ENCODE measurements around the gene ITPA. TPM values are rescaled to one million over a fixed set of nuclear protein-coding genes. Genes with fewer than 3 reads are reported as not detected.
A peak's percentile ranks its signal among the peaks of the same experiment; 100 is the strongest.

The ITPA gene
- polyA plus RNA-seq, 1 experiment: 35.0 TPM

- ChIA-PET CTCF (interaction anchor here (0.6 kb wide), 1 partner anchor 279 kb away, joined by 4 read pairs; no protein-coding TSS in a partner anchor), POLR2A (interaction anchor here (0.6 kb wide), 1 partner anchor 225 kb away, joined by 5 read pairs; no protein-coding TSS in a partner anchor)
- no peak for DNase-seq (ENCODE audit: low read depth)
- no peaks in the 10 kb centered on the region; the same call in 1 of the 2 replicates for H3K36me3 ChIP-seq (ENCODE audit: control insufficient read depth, insufficient read depth, low read length)
- no peaks in the 10 kb centered on the region; the same call in 1 of the 2 replicates for H3K27me3 ChIP-seq (ENCODE audit: control insufficient read depth, insufficient read depth, low read length)
- TF ChIP-seq CTCF (IDR thresholded peaks at IDR 0.05; ENCODE audit: insufficient read depth, low read depth, low read length): no peak
- H3K4me3 ChIP-seq (ENCODE audit: low read depth, low read length): no peak overlapping the region
These were observed 35.9 kb downstream of the ITPA start for GRCh38 chr20:3245156-3245555.

- H3K4me3 ChIP-seq (ENCODE audit: low read depth, low read length): no peak overlapping the region
- no peaks in the 10 kb centered on the region; the same call in 1 of the 2 replicates for H3K27me3 ChIP-seq (ENCODE audit: control insufficient read depth, insufficient read depth, low read length)
- no peaks in the 10 kb centered on the region; the same call in 1 of the 2 replicates for H3K36me3 ChIP-seq (ENCODE audit: control insufficient read depth, insufficient read depth, low read length)
- POLR2A ChIA-PET: no interaction called here
- no peak for TF ChIP-seq CTCF (IDR thresholded peaks at IDR 0.05; ENCODE audit: insufficient read depth, low read depth, low read length)
- CTCF ChIA-PET: interaction anchor here (0.6 kb wide), 1 partner anchor 279 kb away, joined by 4 read pairs; no protein-coding TSS in a partner anchor
- DNase-seq (ENCODE audit: low read depth): no peak
These were observed 36.4 kb downstream of the ITPA start for GRCh38 chr20:3245711-3246110.

DNA sequence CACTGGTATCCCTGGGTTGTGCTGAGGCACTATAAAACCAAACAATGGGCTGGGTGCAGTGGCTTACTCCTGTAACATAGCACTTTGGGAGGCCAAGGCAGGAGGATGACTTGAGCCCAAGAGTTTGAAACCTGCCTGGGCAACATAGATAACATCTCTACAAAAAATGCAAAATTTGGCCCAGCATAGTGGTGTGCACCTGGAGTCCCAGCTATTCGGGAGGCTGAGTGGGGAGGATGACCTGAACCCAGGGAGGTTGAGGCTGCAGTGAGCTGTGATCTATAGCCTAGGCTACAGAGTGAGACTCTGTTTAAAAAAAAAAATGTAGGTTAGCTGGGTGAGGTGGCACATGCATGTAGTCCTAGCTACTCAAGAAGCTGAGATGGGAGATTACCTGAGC lies 37.4 kb downstream of the ITPA start:
- no peak for DNase-seq (ENCODE audit: low read depth)
- ChIA-PET POLR2A (interaction anchor here (0.6 kb wide), 1 partner anchor 8 kb away, joined by 6 read pairs; the partner anchor contains the start of gene SLC4A11), CTCF (no interaction called here)
- Histone ChIP-seq H3K27me3 (ENCODE audit: control insufficient read depth, insufficient read depth, low read length) (no peaks in the 10 kb centered on the region; the same call in 1 of the 2 replicates), H3K4me3 (ENCODE audit: low read depth, low read length) (no peak overlapping the region), H3K36me3 (ENCODE audit: control insufficient read depth, insufficient read depth, low read length) (peaks cover 2% of the 10 kb centered on the region)
- no peak for TF ChIP-seq CTCF (IDR thresholded peaks at IDR 0.05; ENCODE audit: insufficient read depth, low read depth, low read length)

DNA sequence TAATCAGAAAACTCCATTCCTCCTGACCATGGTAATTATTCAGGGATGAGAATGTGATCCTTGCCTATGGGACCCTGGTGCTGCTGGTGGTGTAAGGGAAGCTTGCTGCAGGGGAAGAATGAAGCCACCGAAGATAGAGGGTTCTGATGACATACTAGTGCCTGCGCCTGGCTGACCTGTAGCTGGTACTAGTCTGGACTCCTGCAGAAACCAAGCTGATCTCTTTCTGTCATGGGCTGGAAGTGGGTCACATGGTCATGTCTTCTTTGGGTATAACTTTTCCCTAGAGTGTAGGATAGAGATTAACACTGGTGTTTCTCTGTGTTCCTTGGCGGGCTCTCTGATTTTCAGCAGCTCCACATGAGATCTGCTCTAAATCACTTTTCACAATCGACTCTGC lies 38.3 kb downstream of the ITPA start:
- ChIA-PET CTCF (interaction anchor here (1.6 to 2.4 kb wide), 2 partner anchors 8 to 29 kb away, joined by 3 to 10 read pairs; partner anchors contain the start of gene SLC4A11), POLR2A (interaction anchor here (0.6 kb wide), 2 partner anchors 61 to 430 kb away, joined by 3 to 6 read pairs; no protein-coding TSS in a partner anchor)
- Histone ChIP-seq H3K36me3 (ENCODE audit: control insufficient read depth, insufficient read depth, low read length) (peaks cover 8% of the 10 kb centered on the region), H3K4me3 (ENCODE audit: low read depth, low read length) (no peak overlapping the region), H3K27me3 (ENCODE audit: control insufficient read depth, insufficient read depth, low read length) (no peaks in the 10 kb centered on the region; the same call in 1 of the 2 replicates)
- no peak for DNase-seq (ENCODE audit: low read depth)
- no peak for TF ChIP-seq CTCF (IDR thresholded peaks at IDR 0.05; ENCODE audit: insufficient read depth, low read depth, low read length)

- H3K27me3 ChIP-seq (ENCODE audit: control insufficient read depth, insufficient read depth, low read length): no peaks in the 10 kb centered on the region; the same call in 1 of the 2 replicates
- POLR2A ChIA-PET: no interaction called here
- TF ChIP-seq CTCF (IDR thresholded peaks at IDR 0.05; ENCODE audit: insufficient read depth, low read depth, low read length): 0 out of 2 replicates have a peak, but pooled peaks have one; percentile 6
- H3K4me3 ChIP-seq (ENCODE audit: low read depth, low read length): peak overlapping the region; percentile 7
- DNase-seq (ENCODE audit: low read depth): no peak
- peaks cover 11% of the 10 kb centered on the region for H3K36me3 ChIP-seq (ENCODE audit: control insufficient read depth, insufficient read depth, low read length)
- CTCF ChIA-PET: interaction anchor here (1.0 to 2.4 kb wide), 3 partner anchors 9 to 55 kb away, joined by 3 to 10 read pairs (median 4); partner anchors contain the start of gene SLC4A11
These were observed 39.1 kb downstream of the ITPA start for GRCh38 chr20:3248167-3248992.

All from BJ (cell line).